Epithelial cell of esophagus (primary cell): ENCODE measurements around the gene MTG1.
A peak's percentile ranks its signal among the peaks of the same experiment; 100 is the strongest.

Experiments
- DNase-seq: peaks from one replicate; pipeline ENCODE4 v3.0.0; 2010; ENCODE audit warnings: low read depth
- H3K4me3 ChIP-seq: 2 replicates; pipeline ENCODE4 v1.5.1; 2011; ENCODE audit warnings: mild to moderate bottlenecking, low read length, control low read depth
- TF ChIP-seq, protein P1 (sequence below): IDR thresholded peaks from 2 replicates; pipeline ENCODE4 v1.5.1; 2011; ENCODE audit warnings: low read depth, mild to moderate bottlenecking, low read length, control low read depth, inconsistent platforms; ENCODE audit not compliant: insufficient read depth; ENCODE audit errors: missing control alignments

MTG1 gene

DNA sequence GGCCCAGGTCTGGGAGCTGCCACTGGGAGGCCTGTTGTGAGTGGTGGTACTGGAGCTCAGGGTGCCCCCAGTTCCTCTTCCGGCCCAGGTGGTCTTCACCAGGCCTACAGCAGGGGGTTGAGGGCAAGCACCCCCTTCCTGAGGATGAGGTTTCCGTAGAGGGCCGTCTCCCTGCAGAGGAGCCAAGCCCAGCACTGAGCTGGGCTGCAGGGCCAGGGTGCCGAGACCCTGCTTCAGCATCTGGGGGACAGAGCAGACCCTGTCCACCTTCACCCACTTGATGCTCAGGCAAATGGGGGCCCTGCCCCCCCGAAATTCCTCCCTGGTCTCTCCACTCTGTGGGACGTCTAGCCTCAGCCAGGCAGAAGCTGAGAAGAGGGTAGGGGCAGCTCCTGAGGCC is 38.7 kb upstream of the MTG1 start:
- H3K4me3 ChIP-seq: no peak overlapping the region
- DNase-seq: no peak
- TF ChIP-seq, protein P1, sequence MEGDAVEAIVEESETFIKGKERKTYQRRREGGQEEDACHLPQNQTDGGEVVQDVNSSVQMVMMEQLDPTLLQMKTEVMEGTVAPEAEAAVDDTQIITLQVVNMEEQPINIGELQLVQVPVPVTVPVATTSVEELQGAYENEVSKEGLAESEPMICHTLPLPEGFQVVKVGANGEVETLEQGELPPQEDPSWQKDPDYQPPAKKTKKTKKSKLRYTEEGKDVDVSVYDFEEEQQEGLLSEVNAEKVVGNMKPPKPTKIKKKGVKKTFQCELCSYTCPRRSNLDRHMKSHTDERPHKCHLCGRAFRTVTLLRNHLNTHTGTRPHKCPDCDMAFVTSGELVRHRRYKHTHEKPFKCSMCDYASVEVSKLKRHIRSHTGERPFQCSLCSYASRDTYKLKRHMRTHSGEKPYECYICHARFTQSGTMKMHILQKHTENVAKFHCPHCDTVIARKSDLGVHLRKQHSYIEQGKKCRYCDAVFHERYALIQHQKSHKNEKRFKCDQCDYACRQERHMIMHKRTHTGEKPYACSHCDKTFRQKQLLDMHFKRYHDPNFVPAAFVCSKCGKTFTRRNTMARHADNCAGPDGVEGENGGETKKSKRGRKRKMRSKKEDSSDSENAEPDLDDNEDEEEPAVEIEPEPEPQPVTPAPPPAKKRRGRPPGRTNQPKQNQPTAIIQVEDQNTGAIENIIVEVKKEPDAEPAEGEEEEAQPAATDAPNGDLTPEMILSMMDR: no peak

DNA sequence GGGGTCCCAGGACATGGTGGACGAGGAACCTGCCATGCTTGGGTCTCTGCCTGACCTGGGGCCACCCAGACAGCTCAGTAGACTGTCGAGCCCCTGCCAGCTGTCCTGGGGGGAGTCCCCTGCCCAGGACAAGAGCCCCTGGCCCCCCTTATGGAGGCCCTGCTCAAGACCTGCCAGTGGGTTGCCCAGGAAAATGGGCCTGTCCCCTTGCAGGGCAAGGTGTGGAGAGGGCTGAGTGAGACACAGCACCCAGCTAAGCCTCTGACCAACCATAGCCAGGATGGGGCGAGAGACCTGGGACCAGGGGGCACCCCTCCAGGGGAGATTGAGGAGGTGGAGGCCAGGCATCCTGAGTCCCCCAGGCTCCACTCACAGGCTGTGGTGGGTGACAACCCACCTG is 38.0 kb upstream of the MTG1 start:
- H3K4me3 ChIP-seq: no peak overlapping the region
- no peak for DNase-seq
- TF ChIP-seq, protein P1: no peak

DNA sequence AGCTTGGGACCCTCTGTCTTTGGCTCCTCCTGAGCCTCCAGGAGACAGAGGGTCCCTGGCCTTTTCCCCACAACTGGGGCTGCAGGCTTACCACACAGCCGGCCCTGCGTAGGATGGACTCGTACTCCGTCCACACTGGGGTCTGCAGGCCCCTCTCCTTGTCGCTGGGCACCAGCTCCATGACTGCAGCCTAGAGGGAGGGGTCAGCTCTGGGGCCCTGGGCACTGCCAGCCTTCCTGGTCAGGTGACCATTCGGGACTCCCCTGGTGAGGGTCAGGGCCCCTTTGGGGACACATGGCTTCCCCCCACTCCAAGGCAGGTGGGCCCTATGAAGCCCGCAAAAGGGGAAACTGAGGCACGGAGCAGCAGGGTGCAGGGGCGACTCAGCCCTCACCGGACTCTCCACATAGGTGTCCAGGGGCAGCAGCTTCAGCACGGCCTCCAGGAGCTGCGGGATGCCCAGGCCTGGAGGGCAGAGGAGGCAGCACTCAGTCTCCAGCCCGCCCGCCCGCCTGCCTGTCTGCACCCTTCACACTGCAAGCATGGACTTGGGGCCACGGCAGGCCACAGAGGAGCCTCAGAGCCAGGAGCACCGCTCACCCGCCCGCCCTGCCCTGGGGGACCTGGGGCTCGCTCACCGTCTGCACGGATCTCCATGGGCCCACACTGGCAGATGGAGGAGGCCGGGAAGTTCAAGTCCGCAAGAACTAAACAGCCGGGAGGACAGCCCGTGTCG is 37.2 kb upstream of the MTG1 start:
- peak overlapping the region; percentile 49 for H3K4me3 ChIP-seq
- TF ChIP-seq, protein P1: no peak
- no peak for DNase-seq

DNA sequence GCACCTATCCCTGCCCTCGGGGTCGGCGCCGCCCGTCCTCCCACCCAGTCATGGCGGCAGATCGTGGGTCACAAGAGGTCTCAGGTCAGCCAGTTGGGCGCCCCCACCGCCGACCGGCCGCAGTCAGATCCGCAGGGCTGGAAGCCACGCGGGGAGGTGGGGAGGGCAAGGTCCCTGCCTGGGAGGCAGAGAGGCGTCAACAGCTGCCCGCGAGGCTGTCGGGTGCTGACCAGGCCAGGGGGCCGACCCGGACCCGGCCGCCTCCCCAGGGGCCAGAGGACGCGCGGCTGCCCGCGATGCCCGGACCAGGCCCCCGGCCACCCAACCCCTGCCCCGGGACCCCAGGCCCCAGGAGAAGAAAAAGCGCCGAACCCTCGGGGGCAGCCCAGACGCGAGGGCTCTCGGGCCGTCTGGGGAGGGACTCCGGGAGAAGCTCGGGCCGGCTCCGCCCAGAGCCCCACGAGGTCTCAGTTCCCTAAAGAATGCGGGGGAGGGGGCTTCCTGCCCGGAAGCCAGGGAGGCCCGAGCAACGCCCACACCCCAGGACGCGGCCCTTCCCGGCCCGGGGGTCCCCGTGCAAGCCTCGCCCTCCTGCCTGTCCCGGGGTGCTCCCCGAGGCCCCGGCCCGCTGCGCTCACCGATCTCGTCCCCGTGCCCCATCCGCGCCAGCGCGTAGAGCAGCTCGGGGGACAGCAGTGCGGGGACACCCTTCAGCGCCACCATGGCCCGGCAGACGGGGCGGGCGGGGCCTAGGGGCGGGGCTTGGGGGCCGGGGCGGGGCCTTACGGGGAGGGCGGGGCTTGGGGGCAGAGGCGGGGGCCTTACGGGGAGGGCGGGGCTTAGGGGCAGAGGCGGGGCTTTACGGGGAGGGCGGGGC is 36.4 kb upstream of the MTG1 start, which contains the start of gene FUOM:
TSS of gene FUOM (minus strand) at position 735 of the 877 bp plus-strand sequence. CDS start at position 723, 12 bp downstream.
- TF ChIP-seq, protein P1: no peak
- peak within 1 kb of the TSS; percentile 49 for H3K4me3 ChIP-seq
- peak; percentile 43 for DNase-seq

DNA sequence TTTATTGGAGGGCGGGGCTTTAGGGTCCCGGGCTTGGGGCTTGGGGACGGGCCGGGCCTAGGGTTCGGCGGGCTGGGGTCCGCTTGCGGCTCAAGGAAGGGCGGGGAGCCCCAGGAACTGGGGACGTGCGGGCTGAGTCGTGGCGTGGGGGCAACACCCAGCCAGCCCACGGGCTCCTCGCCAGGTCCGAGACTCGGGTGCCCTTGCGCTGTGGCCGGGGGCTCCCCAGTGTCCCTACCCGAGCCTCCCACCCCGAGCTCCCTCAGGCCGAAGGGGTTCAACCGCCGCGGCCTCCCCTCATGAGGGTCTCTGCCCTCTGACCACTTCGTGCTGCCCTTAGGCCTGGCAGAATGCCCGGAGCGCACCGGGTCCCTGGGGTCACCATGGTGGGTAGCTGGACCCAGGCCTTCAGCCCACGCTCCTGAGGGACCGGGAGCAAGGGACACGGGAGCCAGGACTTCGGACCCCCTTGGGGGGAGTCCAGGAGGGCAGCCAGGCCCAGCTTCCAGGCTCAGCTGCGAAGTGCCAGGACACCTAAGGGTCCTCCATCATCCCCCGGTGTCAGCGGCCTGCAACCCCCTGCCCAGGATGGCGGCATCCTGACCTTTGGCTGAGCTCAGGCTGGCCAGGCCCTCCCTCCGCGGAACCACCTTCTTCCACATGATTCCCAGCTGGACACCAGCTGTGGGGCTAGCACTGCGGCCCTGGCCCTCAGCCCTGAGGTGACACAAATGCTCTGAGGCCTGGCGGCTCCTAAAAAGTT is 35.6 kb upstream of the MTG1 start:
- TF ChIP-seq, protein P1: no peak
- no peak overlapping the region for H3K4me3 ChIP-seq
- no peak for DNase-seq

DNA sequence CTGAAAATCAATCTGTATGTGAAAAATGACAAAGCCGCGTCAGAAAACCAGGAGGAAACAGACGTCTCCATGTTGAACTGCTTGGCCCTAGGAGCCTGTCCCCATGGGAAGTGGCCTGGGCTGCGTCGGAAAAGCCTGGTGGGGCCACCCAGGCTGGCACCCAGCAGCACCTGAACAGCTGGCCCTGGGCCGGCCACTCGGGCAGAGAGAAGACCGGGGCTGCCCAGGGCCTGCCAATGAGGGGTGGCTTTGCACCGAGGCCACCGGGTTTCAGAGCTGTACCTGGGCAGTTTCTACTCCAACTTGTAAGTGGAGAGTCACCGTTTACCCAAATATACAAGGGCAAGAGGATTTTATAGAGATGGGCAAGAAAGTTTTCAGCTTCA is 35.0 kb upstream of the MTG1 start:
- no peak for DNase-seq
- H3K4me3 ChIP-seq: no peak overlapping the region
- TF ChIP-seq, protein P1: no peak
